ENCODE results near the gene NR0B1. TPM values are rescaled to one million over a fixed set of nuclear protein-coding genes. Genes with fewer than 3 reads are reported as not detected.
A peak's percentile ranks its signal among the peaks of the same experiment; 100 is the strongest.

The NR0B1 gene
- total RNA-seq, 2 donors from 2014 or later = 9.6 to 15.2 TPM

- Mint-ChIP-seq H3K27me3 (ENCODE audit: insufficient read depth) (no peaks in the 10 kb centered on the region), H3K9me3 (peaks cover 5% of the 10 kb centered on the region), H3K4me3 (no peak overlapping the region), H3K27ac (no peak overlapping the region), H3K4me1 (no peaks in the 10 kb centered on the region), H3K36me3 (ENCODE audit: low read depth) (no peaks in the 10 kb centered on the region)
- DNase-seq = no peak
- no peak overlapping the region for H3K4me3 ChIP-seq (ENCODE audit: low read length)
- WGBS, 2 experiments (ENCODE audit: insufficient coverage in 1 of 2, insufficient read length in 1 of 2) = 97% methylated on average over 7 of the region's 7 CpGs; no CpG with 5 or more reads in 1 of the 2 experiments
- no peaks in the 10 kb centered on the region for H3K9me3 ChIP-seq (ENCODE audit: control insufficient read depth, low read length)
- no peak for TF ChIP-seq CTCF (conservative IDR thresholded peaks at IDR 0.05)
- H3K27ac ChIP-seq (ENCODE audit: low read depth, low read length) = no peak overlapping the region
- no peaks in the 10 kb centered on the region for H3K36me3 ChIP-seq (ENCODE audit: control insufficient read depth, insufficient read depth, low read length)
- H3K4me1 ChIP-seq (ENCODE audit: control insufficient read depth, insufficient read depth, low read length) = no peaks in the 10 kb centered on the region
- H3K27me3 ChIP-seq (ENCODE audit: control insufficient read depth, insufficient read depth, low read length, poor library complexity, severe bottlenecking) = no peaks in the 10 kb centered on the region
- H3K9ac ChIP-seq (ENCODE audit: extremely low read depth, low read length, poor library complexity, severe bottlenecking) = no peak overlapping the region
These were observed 31.6 kb upstream of the NR0B1 start for GRCh38 chrX:30340753-30341152.

GRCh38 chrX:30327762-30328161 lies 18.6 kb upstream of the NR0B1 start:
- Mint-ChIP-seq H3K4me3 (no peak overlapping the region), H3K27me3 (ENCODE audit: insufficient read depth) (peaks cover 2% of the 10 kb centered on the region), H3K9me3 (no peaks in the 10 kb centered on the region), H3K27ac (no peak overlapping the region), H3K4me1 (no peaks in the 10 kb centered on the region), H3K36me3 (ENCODE audit: low read depth) (no peaks in the 10 kb centered on the region)
- 94% methylated on average over 2 of the region's 4 CpGs; no CpG with 5 or more reads in 1 of the 2 experiments for WGBS, 2 experiments (ENCODE audit: insufficient coverage in 1 of 2, insufficient read length in 1 of 2)
- no peaks in the 10 kb centered on the region for H3K27me3 ChIP-seq (ENCODE audit: control insufficient read depth, insufficient read depth, low read length, poor library complexity, severe bottlenecking)
- DNase-seq = no peak
- H3K36me3 ChIP-seq (ENCODE audit: control insufficient read depth, insufficient read depth, low read length) = no peaks in the 10 kb centered on the region
- H3K4me1 ChIP-seq (ENCODE audit: control insufficient read depth, insufficient read depth, low read length) = no peaks in the 10 kb centered on the region
- no peaks in the 10 kb centered on the region for H3K9me3 ChIP-seq (ENCODE audit: control insufficient read depth, low read length)
- no peak overlapping the region for H3K27ac ChIP-seq (ENCODE audit: low read depth, low read length)
- H3K4me3 ChIP-seq (ENCODE audit: low read length) = no peak overlapping the region
- no peak overlapping the region for H3K9ac ChIP-seq (ENCODE audit: extremely low read depth, low read length, poor library complexity, severe bottlenecking)
- TF ChIP-seq CTCF (conservative IDR thresholded peaks at IDR 0.05) = peak; percentile 58

- Mint-ChIP-seq H3K4me3 (no peak overlapping the region), H3K27ac (no peak overlapping the region), H3K9me3 (no peaks in the 10 kb centered on the region), H3K36me3 (ENCODE audit: low read depth) (no peaks in the 10 kb centered on the region), H3K27me3 (ENCODE audit: insufficient read depth) (no peaks in the 10 kb centered on the region), H3K4me1 (no peaks in the 10 kb centered on the region)
- no peak overlapping the region for H3K4me3 ChIP-seq (ENCODE audit: low read length)
- no peak for DNase-seq
- 100% methylated on average over 1 of the region's 1 CpG for WGBS, 2 experiments (ENCODE audit: insufficient coverage in 1 of 2, insufficient read length in 1 of 2)
- no peaks in the 10 kb centered on the region for H3K9me3 ChIP-seq (ENCODE audit: control insufficient read depth, low read length)
- TF ChIP-seq CTCF (conservative IDR thresholded peaks at IDR 0.05) = peak; percentile 17
- no peak overlapping the region for H3K27ac ChIP-seq (ENCODE audit: low read depth, low read length)
- no peaks in the 10 kb centered on the region for H3K4me1 ChIP-seq (ENCODE audit: control insufficient read depth, insufficient read depth, low read length)
- no peaks in the 10 kb centered on the region for H3K27me3 ChIP-seq (ENCODE audit: control insufficient read depth, insufficient read depth, low read length, poor library complexity, severe bottlenecking)
- no peak overlapping the region for H3K9ac ChIP-seq (ENCODE audit: extremely low read depth, low read length, poor library complexity, severe bottlenecking)
- no peaks in the 10 kb centered on the region for H3K36me3 ChIP-seq (ENCODE audit: control insufficient read depth, insufficient read depth, low read length)
These were observed 8.1 kb upstream of the NR0B1 start for GRCh38 chrX:30317308-30317707.

All from endodermal cell (in vitro differentiated cells).